CD4-positive, alpha-beta T cell treated with Interleukin-4 for 1 hour (primary cell): ENCODE measurements around the gene KRTAP4-9.
"Not testable (repeated sequence)": the region's sequence is repeated elsewhere in the genome, so short reads cannot be mapped to it uniquely, and the experiment has no call there.

Experiments
- DNase-seq, 2 donors: peaks; one replicate each; pipeline ENCODE4 v3.0.0-alpha.2; 2020 to 2022

KRTAP4-9 gene

DNA sequence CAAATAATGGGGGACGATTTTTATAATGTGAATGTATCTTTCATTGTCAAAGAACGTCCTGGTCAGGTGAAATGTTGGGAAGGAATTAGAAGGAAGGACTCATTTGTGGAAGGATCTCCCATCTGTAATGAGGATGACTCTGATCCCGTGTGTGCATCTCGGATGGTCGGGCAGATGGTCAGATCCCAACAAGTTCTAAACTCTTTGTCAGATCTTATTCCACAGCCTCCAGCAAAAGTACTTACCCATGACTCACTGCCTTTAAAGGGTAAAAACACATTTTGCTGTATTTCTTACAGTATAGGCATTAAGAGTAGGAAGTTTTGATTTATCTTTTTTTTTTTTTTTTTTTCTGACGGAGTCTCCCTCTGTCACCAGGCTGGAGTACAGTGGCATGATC is 6.7 kb upstream of the KRTAP4-9 start:
- DNase-seq = no peak

DNA sequence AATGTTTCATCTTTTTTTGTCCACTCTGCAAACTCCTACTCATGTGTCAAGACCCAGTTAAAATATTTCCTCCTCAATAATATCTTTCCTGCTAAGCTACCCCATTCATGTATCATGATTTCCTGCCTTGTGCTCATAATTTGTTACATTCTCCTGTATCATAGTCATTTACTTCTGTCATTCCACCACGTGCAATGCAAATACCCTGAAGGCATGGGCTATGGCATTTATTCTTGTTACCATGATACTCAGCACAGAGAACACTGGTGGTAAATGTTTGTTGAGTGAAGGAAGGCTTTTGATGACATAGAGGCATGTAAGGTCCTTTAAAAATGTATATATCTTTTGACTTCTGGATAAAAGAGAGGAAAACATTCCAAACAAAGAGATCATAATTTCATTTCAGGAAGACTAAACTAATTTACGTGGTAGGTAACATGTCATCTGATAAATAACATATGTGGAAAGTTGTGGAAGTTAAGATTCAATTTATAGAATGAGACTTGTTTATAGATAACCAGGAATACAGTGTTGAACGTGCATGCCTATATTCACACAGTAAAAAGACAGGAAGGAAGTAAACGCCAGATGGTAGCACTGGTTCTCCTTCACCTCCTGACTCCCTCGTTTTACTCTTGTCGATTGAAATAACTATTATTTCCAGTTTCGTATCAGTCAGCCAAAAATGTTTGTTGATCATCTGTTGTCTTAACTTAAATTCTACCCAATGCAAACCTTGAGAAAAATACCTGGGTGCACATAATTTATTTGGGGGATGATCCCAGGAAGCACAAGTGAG is 5.3 kb upstream of the KRTAP4-9 start:
- not testable (repeated sequence) for DNase-seq

DNA sequence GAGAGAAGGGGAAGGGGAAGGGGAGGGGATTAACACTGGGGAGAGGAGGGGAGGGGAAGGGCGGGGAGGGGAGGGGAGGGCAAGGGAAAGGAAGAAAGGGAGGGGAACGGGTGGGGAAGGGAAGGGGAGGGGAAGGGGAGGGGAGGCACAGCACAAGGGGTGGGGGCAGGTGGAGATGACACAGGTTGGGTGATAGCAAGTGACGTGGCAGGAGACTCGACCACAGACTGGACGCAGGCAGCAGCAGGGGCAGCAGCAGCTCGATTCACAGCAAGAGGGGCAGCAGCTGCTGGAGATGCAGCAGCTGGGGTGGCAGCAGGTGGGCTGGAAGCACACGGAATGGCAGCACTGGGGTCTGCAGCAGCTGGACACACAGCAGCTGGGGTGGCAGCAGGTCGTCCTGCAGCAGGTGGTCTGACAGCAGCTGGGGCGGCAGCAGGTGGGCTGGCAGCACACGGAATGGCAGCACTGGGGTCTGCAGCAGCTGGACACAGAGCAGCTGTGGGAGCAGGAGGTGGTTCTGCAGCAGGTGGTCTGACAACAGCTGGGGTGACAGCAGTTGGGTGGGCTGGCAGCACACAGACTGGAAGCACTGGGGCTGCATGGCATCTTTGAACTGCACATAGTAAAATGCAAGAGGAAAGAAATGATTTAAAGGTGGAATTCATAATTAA is 3.5 kb upstream of the KRTAP4-9 start, which contains the start of gene KRTAP4-16:
TSS of gene KRTAP4-16 (minus strand) at position 624 of the 674 bp plus-strand sequence. CDS start at position 624, 0 bp downstream.
- no peak for DNase-seq

DNA sequence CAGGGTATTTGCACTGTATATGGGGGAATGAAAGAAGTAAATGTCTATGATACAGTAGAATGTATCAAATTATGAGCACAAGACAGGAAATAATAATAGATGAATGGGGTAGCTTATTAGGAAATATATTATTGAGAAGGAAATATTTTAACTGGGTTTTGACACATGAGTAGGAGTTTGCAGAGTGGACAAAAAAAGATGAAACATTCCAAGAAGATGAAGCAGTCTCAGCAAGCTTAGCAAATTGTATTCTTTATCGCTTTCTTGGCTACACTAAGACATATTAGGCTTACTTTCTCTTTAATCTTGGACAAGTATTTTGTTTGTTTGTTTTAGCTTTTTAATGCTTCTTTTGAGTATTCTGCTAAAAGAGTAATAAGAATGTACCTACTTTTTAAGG is 1.3 kb upstream of the KRTAP4-9 start:
- DNase-seq = no peak

DNA sequence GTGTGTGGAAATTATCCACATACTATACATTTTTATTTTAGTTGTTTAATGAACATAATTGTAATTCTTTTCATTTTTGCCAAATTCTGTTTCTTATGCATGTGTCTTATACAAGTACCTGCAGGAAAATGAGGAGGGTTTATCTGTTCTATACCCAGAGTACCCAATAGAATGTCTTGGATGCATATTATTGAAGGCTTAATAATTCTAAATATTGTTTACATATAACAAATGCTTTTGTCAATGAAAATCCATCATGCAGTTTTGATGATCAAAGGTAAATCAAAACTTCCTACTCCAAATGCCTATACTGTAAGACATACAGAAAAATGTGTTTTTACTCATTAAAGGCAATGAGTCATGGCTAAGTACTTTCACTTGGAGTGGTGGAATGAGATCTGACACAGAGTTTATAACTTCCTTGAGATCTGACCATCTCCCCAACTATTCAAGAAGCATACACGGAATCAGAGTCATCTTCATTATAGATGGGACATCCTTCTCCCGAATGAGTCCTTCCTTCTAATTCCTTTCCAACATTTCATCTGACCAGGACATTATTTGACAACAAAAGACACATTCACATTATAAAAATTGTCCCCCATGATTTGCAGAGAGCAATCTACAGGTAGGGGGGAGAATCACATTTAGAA is 677 bp upstream of the KRTAP4-9 start:
- not testable (repeated sequence) for DNase-seq

DNA sequence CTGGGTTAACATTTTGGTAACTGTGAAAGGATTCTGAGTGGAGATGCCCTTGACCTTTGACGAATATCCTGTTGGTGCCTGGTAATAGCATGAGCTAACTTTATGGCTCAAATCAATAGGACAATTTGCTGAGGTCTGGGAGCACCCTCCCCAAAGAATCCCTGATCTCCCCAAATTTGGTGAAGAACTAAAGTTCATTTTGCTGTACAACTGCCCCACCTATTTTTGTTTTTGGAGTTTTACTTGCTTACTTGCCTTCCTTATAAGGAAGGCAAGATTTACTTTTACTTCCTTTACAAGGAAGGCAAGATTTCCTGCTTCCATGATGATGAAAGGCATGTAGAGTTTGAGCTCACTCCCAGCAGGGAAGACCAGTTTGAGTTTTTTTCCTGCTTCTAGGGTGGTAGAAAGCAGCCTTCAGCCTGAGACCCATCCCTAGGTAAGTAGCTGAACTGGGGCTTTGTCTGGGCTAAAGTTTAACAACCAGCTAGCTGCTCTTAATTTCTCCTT is 2.8 kb downstream of the KRTAP4-9 start:
- no peak for DNase-seq

DNA sequence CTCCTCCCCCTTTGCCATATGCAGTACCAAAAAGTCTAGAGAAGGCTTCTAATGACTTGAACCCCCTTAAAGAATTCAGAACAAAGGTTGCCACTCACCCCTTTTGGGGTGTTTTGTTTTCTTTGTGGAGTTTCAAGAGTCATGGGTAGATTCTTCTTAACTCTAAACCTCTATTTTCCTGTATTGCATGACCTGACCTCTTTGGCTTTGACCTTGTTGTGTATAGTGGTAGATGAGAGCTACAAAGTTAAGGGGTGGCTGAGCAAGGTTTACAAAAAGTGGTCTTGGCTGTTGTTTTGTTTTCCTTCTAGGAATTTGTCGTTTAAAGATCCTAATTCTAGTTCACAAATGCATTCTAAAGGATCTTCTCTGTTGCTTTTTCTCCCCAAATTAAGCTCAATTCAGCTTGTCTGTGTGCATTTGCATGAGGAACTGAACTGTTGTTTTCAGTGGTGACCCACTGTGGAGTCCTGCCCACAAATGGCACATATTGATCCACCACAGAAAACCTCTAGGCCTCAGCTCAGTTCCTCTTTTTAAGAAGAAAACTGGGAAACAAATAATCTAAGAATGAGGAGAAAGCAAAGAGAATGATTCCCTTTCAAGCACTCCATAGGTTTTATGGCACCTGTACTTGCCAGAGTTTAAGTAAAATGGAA is 3.7 kb downstream of the KRTAP4-9 start:
- not testable (repeated sequence) for DNase-seq

DNA sequence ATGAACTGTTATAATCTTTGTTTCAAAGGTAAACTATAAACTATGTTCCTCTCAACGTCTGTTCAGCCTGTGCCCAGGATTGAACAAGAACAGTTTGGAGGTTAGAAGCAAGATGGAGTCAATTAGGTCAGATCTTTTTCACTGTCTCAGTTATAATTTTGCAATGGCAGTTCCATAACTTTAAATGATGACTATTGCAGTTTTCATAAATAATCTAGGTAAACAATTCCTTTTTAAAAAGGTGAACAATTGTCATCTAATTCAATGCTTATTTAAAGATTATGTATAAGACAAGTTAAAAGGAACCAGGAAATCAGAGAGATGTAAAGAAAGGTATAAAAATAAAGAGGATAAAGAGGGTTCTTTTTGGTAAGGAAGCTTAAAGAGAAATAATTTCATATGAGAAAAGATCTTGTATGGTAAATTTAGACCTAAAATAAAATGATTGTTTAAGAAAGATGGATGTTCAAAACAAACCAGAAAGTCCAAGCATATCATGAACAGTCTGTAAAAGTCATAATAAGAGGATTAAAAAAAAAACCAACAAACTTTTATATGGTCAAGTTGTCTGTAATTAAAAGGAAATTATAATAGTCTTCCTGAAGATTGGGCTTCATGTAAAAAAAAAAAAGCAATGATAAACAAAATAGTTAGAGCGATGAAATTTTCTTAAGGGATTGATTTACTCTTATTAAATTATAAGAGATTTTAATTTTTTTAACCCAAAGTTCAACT is 6.1 kb downstream of the KRTAP4-9 start:
- DNase-seq = no peak

DNA sequence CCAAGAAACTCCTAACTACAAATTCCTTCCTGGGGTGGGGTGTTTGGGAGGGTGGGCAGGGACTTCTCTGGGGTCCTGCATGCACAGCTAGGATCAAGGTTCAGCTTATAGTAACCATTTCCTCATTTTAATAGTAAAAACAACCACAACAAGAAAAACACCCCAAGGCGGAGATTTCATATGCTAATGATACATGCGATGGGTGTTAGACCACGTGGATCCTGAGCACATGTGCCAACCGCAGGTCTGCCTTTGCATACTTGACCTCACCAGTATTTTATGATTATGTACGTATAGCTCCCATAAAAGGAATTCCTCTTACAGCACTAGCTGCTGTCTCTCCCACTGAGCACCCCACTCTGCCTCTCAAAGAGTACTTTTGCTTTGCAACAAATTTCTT is 11.1 kb downstream of the KRTAP4-9 start:
- DNase-seq = peak in 1 of 2 donors; percentile 43

DNA sequence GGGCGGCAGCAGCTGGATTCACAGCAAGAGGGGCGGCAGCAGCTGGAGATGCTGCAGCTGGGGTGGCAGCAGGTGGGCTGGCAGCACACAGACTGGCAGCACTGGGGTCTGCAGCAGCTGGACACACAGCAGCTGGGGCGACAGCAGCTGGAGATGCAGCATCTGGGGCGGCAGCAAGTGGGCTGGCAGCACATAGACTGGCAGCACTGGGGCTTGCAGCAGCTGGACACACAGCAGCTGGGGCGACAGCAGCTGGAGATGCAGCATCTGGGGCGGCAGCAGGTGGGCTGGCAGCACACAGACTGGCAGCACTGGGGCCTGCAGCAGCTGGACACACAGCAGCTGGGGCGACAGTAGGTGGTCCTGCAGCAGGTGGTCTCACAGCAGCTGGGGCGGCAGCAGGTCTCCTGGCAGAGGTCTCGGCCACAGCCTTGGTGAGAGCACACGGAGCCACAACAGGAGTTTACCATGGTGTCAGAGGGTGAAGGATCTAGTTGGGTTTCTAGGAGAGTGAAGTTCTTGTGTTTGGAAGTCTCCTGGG is 12.7 kb downstream of the KRTAP4-9 start, which contains the start of gene KRTAP4-11:
TSS of gene KRTAP4-11 (minus strand) at position 528 of the 541 bp plus-strand sequence. CDS start at position 470, 58 bp downstream.
- DNase-seq = not testable (repeated sequence)

DNA sequence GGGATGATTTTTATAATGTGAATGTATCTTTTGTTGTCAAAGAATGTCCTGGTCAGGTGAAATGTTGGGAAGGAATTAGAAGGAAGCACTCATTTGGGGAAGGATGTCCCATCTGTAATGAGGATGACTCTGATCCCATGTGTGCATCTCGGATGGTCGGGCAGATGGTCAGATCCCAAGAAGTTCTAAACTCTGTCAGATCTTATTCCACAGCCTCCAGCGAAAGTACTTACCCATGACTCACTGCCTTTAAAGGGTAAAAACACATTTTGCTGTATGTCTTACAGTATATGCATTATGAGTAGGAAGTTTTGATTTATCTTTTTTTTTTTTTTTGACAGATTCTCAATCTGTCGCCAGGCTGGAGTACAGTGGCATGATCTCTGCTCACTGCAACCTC is 13.5 kb downstream of the KRTAP4-9 start:
- DNase-seq = no peak

DNA sequence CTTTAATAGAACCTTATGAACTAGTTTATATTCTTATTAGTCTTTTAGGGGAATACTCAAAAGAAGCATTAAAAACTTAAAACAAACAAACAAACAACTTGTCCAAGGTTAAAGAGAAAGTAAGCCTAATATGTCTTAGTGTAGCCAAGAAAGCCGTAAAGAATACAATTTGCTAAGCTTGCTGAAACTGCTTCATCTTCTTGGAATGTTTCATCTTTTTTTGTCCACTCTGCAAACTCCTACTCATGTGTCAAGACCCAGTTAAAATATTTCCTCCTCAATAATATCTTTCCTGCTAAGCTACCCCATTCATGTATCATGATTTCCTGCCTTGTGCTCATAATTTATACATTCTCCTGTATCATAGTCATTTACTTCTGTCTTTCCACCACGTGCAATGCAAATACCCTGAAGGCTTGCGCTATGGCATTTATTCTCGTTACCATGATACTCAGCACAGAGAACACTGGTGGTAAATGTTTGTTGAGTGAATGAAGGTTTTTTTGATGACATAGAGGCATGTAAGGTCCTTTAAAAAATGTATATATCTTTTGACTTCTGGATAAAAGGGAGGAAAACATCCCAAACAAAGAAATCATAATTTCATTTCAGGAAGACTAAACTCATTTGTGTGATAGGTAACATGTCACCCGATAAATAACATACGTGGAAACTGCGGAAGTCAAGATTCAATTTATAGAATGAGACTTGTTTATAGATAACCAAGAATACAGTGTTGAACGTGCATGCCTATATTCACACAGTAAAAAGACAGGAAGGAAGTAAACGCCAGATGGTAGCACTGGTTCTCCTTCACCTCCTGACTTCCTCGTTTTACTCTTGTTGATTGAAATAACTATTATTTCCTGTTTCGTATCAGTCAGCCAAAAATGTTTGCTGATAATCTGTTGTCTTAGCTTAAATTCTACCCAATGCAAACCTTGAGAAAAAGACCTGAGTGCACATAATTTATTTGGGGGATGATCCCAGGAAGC is 14.8 kb downstream of the KRTAP4-9 start:
- peak; percentile 26 to 34 for DNase-seq

DNA sequence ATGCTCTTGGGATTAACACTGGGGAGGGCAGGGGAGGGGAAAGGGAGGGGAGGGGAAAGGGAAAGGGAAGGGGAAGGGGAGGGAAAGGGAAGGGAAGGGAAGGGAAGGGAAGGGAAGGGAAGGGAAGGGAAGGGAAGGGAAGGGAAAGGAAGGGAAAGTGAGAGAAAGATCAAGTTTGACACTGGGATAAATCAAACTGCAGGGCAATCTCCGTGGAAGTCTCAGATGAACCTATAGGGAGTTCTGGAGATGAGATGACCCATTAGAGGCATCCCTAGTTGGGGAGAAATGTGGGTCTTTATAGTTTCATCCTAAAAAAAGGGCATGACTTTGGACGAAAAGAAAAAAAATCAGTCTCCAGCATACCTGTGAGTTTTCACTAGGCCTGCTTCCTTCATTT is 16.6 kb downstream of the KRTAP4-9 start:
- DNase-seq = no peak

DNA sequence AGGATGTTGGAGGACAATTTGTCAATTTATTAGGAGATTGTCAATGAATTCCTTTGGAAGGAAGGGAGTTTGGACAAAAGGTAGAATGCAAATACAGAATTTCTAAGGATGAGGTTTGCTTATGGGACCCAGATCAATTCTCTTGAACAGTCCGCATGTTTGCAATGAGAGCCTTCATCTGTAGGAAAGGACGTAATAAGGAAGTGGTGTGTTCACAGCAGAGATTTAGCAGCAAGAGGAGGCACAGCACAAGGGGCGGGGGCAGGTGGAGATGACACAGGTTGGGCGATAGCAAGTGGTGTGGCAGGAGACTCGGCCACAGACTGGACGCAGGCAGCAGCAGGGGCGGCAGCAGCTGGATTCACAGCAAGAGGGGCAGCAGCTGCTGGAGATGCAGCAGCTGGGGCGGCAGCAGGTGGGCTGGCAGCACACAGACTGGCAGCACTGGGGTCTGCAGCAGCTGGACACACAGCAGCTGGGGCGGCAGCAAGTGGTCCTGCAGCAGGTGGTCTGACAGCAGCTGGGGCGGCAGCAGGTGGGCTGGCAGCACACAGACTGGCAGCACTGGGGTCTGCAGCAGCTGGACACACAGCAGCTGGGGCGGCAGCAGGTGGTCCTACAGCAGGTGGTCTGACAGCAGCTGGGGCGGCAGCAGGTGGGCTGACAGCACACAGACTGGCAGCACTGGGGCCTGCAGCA is 18.3 kb downstream of the KRTAP4-9 start:
- DNase-seq = peak in 1 of 2 donors; percentile 4

DNA sequence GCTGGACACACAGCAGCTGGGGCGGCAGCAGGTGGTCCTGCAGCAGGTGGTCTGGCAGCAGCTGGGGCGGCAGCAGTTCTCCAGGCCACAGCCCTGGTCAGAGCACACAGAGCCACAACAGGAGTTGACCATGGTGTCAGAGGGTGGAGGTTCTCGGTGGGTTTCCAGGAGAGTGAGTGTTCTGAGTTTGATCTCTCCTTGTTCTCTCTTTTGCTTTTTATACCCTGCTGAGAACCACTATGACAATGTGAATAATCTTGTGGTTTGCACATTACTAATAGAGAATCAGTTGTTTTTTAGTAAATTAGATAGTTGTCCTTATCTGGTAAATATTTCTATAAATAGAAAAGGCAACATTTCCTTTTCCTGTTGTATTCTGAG is 18.8 kb downstream of the KRTAP4-9 start, which contains the start of gene KRTAP4-12:
TSS of gene KRTAP4-12 (minus strand) at position 192 of the 381 bp plus-strand sequence. CDS start at position 132, 60 bp downstream.
- not testable (repeated sequence) for DNase-seq

DNA sequence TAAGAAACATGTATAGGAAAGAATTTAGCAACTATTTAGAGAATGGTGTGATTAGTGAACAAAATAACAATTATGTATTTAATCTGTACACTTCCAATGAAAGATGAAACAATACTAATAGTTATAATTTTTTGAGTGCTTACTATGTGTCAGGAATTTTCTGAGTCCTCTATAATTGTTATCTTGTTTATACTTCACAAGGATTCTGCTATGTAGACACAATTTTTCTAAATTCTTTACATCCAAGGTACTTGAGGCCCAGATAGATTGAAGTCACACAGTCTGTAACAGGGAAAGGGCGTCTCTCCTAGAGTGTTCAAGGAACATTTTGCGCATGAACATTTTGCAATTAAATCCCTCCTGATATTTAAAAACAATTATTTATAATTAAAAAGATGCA is 19.9 kb downstream of the KRTAP4-9 start:
- no peak for DNase-seq

DNA sequence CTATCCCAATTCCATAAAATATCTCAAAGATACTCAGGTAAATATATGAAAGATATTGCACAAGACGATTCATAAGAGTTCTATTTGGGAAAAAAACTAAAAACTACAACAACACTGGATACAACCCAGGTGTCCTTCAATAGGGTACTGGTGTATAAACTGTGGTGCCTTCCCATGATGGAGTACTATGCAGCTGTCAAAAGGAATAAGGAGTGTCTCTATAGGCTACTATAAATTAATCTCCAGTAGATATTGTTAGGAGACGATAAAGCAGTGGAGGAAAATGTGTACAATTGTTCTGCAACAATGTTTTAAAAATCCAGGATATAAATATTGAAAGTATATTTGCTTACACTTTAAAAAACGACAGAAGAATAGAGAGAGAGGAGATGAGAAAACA is 21.2 kb downstream of the KRTAP4-9 start:
- no peak for DNase-seq

DNA sequence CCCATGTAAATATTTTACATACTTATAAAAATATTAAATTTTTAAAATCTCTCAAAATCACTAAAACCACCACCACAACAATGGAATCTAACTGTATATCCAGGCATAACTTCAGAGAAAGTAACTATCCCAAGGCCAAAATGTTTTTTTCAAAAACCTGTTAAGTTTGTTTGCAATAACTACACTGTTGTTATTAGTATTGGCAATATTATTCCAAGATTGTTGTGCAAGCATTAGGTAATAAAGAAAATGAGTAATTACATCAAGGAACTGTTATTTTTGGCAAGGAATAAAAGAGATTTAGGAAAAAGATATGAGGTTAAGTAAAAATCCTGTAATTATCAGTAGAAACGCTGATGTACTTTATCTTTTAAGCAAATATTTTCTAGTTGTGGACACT is 22.2 kb downstream of the KRTAP4-9 start:
- DNase-seq = no peak

DNA sequence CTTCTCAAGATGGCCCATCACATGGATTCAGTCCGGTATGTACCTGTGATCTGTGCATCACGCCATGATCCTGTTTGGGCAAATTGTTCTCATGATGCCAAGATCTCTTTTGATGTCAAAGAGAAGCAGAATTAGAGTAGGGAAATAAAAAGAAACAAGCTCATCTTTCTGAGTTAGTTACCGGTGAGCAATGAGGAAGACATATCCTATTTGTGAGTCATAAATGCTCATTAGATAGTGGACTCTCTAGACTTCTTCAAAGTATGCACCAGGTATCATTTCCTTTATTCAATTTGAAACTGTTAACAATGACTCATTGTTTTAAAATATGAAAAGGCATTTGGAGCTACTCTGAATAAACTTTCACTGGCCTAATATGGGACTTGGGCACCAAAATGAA is 26.8 kb downstream of the KRTAP4-9 start:
- DNase-seq = no peak
